ENCODE data around the gene LIAS.

The LIAS gene

GRCh38 chr4:39516407-39516966 lies 57.6 kb downstream of the LIAS start:
- Histone ChIP-seq H3K79me2 (ENCODE audit: insufficient read depth, low read length) (no peaks in the 10 kb centered on the region), H3K4me2 (ENCODE audit: low read depth, low read length, poor library complexity, severe bottlenecking) (no peak overlapping the region), H3K27ac (ENCODE audit: low read depth, low read length) (no peak overlapping the region), H3K9me3 (ENCODE audit: insufficient read depth, low read length) (no peaks in the 10 kb centered on the region), H3K27me3 (ENCODE audit: low read length) (no peaks in the 10 kb centered on the region), H3K36me3 (ENCODE audit: low read length) (no peaks in the 10 kb centered on the region), H3K9ac (ENCODE audit: low read length) (no peak overlapping the region), H3K9me2 (replicated peaks; ENCODE audit: insufficient read depth, low read length) (no peaks in the 10 kb centered on the region), H3K4me3 (ENCODE audit: insufficient read depth, low read length, poor library complexity, severe bottlenecking) (no peak overlapping the region), H3F3A (ENCODE audit: insufficient read depth) (peaks cover under 1% of the 10 kb centered on the region; the same call in 1 of the 2 replicates), H2AFZ (ENCODE audit: low read depth, low read length, severe bottlenecking) (no peak overlapping the region), H4K20me1 (ENCODE audit: low read depth, low read length) (no peaks in the 10 kb centered on the region)
- TF ChIP-seq CTCF (IDR thresholded peaks at IDR 0.05; ENCODE audit: insufficient read depth, low read length, poor library complexity, severe bottlenecking) (no peak), EZH2phosphoT487 (conservative IDR thresholded peaks at IDR 0.05; ENCODE audit: low read length) (no peak)

- H4K20me1 ChIP-seq (ENCODE audit: low read depth, low read length), result no peaks in the 10 kb centered on the region
- H3K36me3 ChIP-seq (ENCODE audit: low read length), result no peaks in the 10 kb centered on the region
- TF ChIP-seq CTCF (IDR thresholded peaks at IDR 0.05; ENCODE audit: insufficient read depth, low read length, poor library complexity, severe bottlenecking) (no peak), EZH2phosphoT487 (conservative IDR thresholded peaks at IDR 0.05; ENCODE audit: low read length) (no peak)
- no peaks in the 10 kb centered on the region for H3K27me3 ChIP-seq (ENCODE audit: low read length)
- H3K9ac ChIP-seq (ENCODE audit: low read length), result no peak overlapping the region
- no peaks in the 10 kb centered on the region for H3K9me2 ChIP-seq (replicated peaks; ENCODE audit: insufficient read depth, low read length)
- H3K4me3 ChIP-seq (ENCODE audit: insufficient read depth, low read length, poor library complexity, severe bottlenecking), result no peak overlapping the region
- peaks cover 5% of the 10 kb centered on the region; the same call in 1 of the 2 replicates for H3F3A ChIP-seq (ENCODE audit: insufficient read depth)
- H3K27ac ChIP-seq (ENCODE audit: low read depth, low read length), result no peak overlapping the region
- H3K9me3 ChIP-seq (ENCODE audit: insufficient read depth, low read length), result no peaks in the 10 kb centered on the region
- H2AFZ ChIP-seq (ENCODE audit: low read depth, low read length, severe bottlenecking), result no peak overlapping the region
- no peaks in the 10 kb centered on the region for H3K79me2 ChIP-seq (ENCODE audit: insufficient read depth, low read length)
- H3K4me2 ChIP-seq (ENCODE audit: low read depth, low read length, poor library complexity, severe bottlenecking), result no peak overlapping the region
Measured at GRCh38 chr4:39518484-39518883, 59.6 kb downstream of the LIAS start.

GRCh38 chr4:39521253-39521919 lies 62.5 kb downstream of the LIAS start:
- Histone ChIP-seq H3K27me3 (ENCODE audit: low read length) (no peaks in the 10 kb centered on the region), H3K79me2 (ENCODE audit: insufficient read depth, low read length) (no peaks in the 10 kb centered on the region; the same call in none of the 2 replicates), H3K27ac (ENCODE audit: low read depth, low read length) (no peak overlapping the region)

More at GRCh38 chr4:39521253-39521919, 62.5 kb downstream of the LIAS start:
- Histone ChIP-seq H3K4me3 (ENCODE audit: insufficient read depth, low read length, poor library complexity, severe bottlenecking) (no peak overlapping the region), H3K36me3 (ENCODE audit: low read length) (no peaks in the 10 kb centered on the region), H3K4me2 (ENCODE audit: low read depth, low read length, poor library complexity, severe bottlenecking) (no peak overlapping the region), H3F3A (ENCODE audit: insufficient read depth) (peaks cover 5% of the 10 kb centered on the region; the same call in 1 of the 2 replicates), H3K9me2 (replicated peaks; ENCODE audit: insufficient read depth, low read length) (no peaks in the 10 kb centered on the region), H3K9ac (ENCODE audit: low read length) (no peak overlapping the region), H4K20me1 (ENCODE audit: low read depth, low read length) (no peaks in the 10 kb centered on the region), H2AFZ (ENCODE audit: low read depth, low read length, severe bottlenecking) (no peak overlapping the region), H3K9me3 (ENCODE audit: insufficient read depth, low read length) (no peaks in the 10 kb centered on the region)
- no peak for TF ChIP-seq CTCF (IDR thresholded peaks at IDR 0.05; ENCODE audit: insufficient read depth, low read length, poor library complexity, severe bottlenecking)
- TF ChIP-seq EZH2phosphoT487 (conservative IDR thresholded peaks at IDR 0.05; ENCODE audit: low read length), result no peak
